NCI-H446 treated with DMSO at 0.1 percent for 48 hours (cell line): ENCODE data around the gene PAK5.

Experiments
- DNase-seq: peaks from one replicate; lab custom pipeline; 2025; lab: John Stamatoyannopoulos, UW

Gene PAK5

GRCh38 chr20:9789131-9789530, 49.7 kb downstream of the PAK5 start:
- no peak for DNase-seq

DNA sequence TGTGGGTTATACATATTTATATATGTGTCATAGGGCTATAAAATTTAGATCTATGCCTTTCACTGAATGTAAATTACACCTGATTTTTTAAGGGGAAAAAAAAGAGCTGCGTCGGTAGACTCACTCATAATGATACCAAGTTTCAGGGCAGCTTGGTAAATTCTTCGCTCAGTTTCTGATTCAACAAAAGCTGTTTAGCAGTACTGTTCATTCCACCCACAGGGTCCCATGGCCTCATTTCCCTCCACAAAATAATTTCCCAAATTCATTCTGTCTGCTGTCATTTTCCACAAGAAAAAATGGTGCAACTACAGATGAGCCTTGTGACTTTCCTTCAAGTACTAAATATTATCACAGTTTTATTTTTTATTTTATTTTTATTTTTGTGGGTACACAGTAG, 63.7 kb downstream of the PAK5 start:
- DNase-seq: no peak

DNA sequence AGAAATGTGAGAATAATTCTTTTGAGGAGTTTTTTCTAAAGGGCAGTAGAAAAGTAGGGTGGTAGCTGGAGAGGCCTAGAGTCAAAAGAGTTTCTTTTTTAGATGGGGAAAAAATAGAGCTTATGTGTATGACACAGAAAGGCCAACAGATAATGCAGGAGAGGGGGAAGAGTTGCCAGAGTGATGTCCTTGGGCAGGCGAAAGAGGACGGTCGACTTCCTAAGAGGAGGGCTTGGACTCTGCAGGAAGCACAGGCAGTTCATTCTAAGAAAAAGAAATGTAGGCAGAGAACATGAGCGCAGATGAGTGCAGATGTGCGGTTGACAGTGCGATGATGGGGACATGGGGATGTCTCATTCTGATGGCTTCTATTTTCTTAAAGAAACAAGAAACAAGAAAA, 68.9 kb downstream of the PAK5 start:
- DNase-seq: no peak

GRCh38 chr20:9761476-9761875, 77.4 kb downstream of the PAK5 start:
- no peak for DNase-seq

DNA sequence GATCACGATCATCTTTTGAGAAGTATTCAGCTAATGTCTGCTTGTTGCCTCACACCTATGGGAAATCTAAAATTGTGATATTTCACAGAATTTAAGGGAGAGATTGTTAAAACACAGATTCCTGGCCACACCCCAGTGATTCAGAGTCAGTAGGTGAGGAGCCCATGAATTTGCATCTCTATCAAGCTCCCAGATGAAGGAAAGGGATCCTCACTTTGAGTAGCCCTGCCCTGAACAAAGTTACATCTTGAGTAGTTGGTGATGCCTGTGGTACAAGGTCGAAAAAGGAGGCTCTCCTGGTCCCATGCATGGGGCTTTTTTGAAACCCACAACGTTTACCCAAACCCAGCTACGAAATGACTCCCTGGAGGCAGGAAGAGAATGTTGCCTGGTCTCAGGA, 79.5 kb downstream of the PAK5 start:
- no peak for DNase-seq

DNA sequence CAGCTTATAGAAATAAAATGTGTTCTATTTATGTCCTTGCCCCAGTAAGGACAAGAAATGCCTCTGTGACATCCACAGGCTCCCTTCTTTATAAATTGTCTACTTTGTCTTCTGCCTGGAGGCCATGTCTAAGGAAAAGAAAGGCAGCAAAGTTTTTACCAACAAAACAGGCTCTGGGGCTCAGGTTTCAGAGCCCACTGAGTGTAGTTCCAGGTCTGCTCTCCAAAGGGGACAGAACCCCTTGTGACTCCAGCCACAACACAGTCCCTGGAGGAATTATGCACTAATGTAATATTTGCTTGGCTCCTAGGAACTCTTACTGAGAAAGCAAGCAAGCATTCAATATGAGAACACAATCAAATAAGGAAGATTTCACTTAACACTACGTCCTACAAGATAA, 80.1 kb downstream of the PAK5 start:
- no peak for DNase-seq

DNA sequence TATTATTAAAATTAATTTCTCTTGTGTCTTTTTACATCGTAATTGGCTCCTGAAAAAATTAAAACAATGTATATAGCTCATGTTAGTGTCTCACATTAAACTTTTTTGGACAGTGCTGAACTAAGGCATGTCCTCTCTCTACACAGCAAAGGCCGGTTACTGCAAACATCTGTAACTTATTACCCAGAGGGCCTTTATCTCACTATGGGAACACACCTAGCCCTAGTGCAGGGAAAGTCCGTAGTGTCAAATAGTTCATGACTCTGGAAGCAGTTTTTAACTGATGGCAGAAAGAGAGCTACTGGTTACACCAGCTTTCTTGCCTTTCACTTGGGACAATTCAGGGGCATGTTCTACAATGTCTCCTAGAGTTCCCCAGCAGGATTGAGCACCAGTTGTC, 82.2 kb downstream of the PAK5 start:
- DNase-seq: no peak

DNA sequence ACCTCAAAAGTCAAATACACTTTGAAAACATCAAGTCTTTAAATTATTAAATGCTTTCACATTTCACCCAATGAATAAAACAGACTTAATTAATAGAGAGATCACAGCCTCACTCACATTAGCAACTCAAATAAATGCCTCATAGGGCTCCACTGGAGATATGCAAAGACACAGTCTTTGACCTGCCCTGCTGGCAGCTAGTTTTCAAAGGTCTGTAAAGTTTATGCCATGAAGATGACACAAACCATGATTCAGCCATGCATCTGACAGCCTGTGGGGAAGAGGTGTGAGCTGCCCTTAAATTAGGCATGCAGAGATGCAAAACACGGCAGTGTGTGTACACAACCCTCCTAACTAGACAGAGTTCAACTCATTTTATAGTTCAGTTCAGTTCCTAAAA, 83.6 kb downstream of the PAK5 start:
- DNase-seq: no peak

DNA sequence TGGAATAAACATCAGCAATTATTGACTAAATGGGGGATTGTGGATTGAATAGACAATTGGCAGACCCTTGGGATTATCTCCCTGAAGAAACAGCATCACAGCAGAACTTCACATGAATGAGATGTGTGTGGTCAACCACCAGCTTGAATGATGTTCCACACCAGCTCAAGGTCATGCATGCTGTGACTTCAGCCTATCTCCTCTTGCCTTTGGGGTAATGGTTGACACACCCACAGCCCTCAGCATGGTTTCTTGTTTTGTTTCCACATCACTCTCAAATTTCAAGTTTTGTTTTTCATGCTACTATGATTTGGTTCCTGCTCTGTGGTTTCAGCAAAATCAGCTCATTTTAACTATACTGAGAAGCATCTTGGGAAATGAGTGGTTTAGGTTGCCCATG, 94.3 kb downstream of the PAK5 start:
- no peak for DNase-seq

- DNase-seq: peak; percentile 49
Observed at GRCh38 chr20:9743871-9744270, 95.0 kb downstream of the PAK5 start.

- DNase-seq: no peak
Observed at GRCh38 chr20:9742821-9743220, 96.1 kb downstream of the PAK5 start.

DNA sequence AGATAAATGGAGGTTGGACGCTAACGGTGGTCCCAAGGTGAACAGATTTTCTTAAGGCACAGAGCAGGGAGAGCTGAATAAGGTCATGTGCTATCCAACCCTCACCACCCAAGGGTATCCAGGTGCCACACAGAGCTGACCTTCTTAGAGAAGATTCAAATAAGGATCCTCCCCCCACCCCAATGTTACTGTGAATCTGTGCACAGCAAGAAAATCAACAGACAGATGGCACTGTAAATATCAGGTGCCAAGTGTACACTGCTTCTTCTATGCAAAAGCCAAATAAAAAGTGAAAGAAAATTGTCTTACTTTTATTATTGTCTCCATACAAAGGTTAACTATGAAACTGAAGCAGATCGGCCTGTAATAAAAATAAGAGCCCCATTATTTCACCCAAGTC, 96.9 kb downstream of the PAK5 start:
- DNase-seq: peak; percentile 31

GRCh38 chr20:9740486-9740885, 98.4 kb downstream of the PAK5 start:
- DNase-seq: peak; percentile 35

- DNase-seq: peak; percentile 30
Observed at GRCh38 chr20:9739991-9740390, 98.9 kb downstream of the PAK5 start.

DNA sequence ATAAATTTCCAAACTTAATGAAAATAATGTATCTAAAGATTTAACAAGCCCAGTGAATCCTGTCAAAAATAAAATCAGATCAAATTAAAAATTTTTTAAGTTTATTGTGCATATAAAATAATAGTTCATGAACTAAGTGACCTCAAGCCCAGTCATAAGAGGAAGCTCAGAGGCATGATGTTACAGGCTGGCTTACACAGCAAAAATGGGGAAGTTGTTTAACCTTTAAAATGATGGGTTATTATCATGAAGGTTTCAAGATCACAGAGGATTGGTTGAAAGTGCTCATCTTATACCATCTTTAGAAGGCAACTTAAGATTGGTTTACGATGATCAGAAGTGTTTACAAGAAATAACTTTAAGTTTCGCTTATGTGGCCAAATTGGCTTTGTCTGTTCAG, 102.5 kb downstream of the PAK5 start:
- no peak for DNase-seq

DNA sequence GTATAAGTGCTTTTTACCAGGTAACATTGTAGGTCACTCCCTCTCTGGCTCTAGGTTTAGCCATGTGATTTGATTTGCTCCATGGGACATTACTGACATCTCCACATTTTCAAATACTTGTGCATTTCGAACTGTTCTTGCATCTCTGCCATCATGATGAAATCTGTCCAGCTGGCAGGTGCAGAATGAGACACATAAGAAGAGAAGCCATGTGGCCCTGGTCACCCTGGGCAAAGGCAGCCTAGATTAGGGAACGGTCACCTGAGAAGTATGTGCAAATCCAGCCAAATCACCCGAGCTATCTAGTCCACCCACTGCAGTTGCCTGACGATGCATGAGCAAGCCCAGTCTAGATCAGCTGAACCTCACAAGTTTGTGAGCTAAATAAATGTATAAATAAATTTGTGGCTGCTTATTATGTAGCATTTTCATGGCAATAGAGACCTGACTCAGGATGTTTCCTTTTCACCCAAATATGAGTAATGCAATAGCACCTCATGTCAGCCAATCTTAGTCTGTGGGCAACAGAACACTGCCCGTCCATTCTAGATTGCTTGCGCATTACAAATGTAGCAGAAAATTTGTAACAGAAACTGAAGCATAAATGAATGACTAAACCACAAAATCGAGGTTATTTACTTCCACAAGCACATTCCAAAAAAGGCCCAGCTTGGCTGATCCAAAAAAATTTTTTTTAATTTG, 115.2 kb downstream of the PAK5 start:
- DNase-seq: no peak

DNA sequence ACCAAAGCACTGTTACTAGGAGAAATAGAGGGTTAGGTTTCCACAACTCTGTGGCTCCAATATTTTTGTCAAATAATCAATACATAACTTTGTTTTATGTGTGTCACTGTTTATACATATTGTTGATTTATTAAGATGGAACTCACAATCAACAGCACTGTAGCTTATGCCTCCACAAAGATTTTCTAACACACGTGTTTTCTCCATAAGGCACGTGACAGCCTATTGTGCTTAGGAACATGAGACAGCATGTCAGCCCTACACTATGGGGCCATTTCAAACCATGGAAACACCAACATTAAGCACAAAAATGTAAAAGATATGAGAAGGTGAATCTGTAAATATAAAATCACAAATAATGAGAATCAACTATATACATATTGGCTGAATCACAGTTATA, 127.0 kb downstream of the PAK5 start:
- DNase-seq: no peak

DNA sequence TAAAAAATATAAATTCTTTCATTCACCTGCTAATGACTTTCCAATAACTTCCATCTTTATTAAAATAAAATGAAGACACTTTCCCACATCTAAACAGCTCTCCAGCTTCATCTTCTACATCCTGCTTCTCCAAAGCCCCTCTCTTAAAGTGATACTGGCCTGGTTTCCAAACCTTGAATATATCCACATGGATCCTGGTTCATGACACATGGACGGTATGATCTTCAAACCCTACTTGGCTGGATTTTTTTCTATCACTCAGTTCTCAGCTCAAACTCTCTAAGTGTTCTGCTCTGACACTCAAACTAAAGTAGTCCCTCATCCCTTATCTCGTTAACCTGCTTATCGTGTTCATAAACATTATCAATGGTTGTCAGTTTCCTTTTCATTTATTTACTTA, 128.2 kb downstream of the PAK5 start:
- DNase-seq: no peak

DNA sequence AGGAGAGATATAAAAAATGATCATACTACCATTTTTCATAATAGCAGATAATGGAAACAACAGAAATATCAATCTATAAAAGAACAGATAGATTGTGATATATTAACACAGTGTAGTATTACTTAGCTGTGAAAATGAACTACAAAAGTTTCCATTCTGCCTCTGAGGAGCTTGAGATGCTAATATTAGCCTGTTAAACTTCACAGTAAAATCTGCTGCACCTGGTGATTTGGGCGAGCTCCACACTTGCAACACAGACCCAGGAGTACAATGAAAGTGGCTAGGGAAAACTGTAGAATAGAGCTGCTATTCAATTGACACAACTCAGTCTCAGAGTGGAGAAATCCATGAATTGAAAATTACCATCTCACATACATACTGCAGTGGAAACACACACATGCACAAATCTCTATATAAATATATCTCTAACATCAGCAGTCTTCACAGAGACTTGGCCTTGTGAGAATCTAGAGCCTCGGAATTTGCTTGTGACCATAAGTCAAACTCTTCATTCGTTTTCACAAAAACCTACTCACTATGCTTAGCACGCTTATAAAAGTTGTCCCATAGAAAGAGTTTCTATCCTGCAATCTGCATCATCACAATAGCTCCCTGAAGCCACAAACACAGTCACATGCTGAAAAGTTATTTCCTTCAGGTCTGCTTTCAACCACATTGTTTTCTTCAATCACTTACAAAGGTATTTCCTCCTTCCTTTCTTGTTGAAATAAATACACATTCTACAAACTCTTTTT, 133.0 kb downstream of the PAK5 start:
- no peak for DNase-seq

DNA sequence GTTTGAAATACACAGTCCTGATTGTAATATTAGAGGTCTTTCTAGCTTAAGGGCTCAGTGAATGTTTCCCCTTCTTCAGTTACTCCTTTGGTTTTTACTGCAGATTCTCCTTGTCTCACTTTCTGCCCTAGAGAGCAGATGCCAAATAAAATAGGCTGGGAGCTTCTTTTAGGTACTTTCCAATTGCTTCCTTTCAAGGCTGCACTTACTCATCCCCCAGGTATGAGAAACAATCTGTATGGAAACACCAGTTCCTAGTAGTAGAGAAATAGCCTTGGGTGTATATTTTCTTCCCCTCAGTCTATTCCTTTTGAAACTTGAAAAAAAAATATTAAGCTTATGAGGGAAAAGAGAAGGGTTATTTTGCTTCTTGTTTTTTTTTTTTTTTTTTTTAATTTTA, 139.7 kb downstream of the PAK5 start:
- no peak for DNase-seq

- no peak for DNase-seq
Observed at GRCh38 chr20:9689041-9689440, 149.8 kb downstream of the PAK5 start.

DNA sequence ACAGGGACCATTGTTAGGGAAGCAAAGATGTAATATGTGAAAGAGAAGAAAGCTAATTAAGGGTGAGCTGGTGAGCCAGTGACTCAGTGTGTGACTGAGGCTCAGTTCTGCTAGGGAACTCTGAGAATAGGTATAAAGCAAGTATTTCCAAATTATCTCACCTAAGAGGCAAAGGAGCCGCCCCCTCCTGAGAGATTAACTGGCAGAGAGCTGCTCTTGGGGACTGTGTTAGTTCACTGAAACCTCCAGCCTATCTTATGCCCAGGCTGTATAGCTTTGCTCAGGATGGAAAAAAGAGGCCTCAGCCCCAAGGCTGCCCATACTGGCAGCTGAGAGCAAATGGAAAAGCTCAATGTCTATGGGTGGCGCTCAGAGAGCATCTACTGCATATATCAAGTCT, 152.0 kb downstream of the PAK5 start:
- DNase-seq: no peak

GRCh38 chr20:9686455-9686854, 152.4 kb downstream of the PAK5 start:
- no peak for DNase-seq

DNA sequence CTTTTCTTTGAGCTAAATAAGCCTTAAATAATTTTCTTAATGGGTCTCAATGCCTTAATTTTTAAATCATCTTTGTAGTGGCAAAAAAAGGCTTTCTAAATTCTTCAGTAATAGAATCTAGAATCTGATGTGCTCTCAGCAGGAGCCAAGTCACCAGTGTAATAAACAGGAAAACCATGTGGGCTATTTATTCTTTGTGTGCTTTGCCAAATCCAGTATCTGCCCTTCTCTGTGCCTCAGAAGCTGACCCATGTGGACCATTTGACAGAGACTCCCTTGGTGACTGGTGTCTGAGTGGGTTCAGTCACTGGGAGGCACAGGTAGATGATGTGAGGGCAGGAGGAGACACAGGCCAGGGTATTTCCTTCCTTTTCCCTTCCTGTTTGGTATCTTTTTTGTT, 152.9 kb downstream of the PAK5 start:
- no peak for DNase-seq
